Left lung (tissue), 10 donors: ENCODE results near the gene TAGAP. TPM values are rescaled to one million over a fixed set of nuclear protein-coding genes. Genes with fewer than 3 reads are reported as not detected.
"Not testable (repeated sequence)": the region's sequence is repeated elsewhere in the genome, so short reads cannot be mapped to it uniquely, and the experiment has no call there.

ENCODE experiments used
- ATAC-seq: fragments of 200-7000 bp; cut with Tn5 transposase; one replicate; pipeline ENCODE4 v1.9.1; 2020; ENCODE audit warnings: moderate library complexity
- DNase-seq, 4 donors: peaks; one replicate each; pipeline ENCODE4 v3.0.0-alpha.2; 2013 to 2020
- H3K27ac ChIP-seq, 2 donors: fragments of 200-600 bp; sonication (generic) in 1 of 2; one replicate each; pipeline versions ENCODE4 v1.5.0 to v1.8.0; 2020 to 2021
- H3K27me3 ChIP-seq, 2 donors: fragments of 200-600 bp; sonication (generic) in 1 of 2; one replicate each; pipeline versions ENCODE4 v1.5.0 to v1.8.0; 2020 to 2021
- H3K36me3 ChIP-seq, 2 donors: fragments of 200-600 bp; sonication (generic) in 1 of 2; one replicate each; pipeline versions ENCODE4 v1.5.0 to v1.8.0; 2020 to 2021
- H3K4me1 ChIP-seq, 2 donors: fragments of 200-600 bp; one replicate each; pipeline ENCODE4 v1.8.0; 2021
- H3K4me3 ChIP-seq, 2 donors: fragments of 200-600 bp; sonication (generic) in 1 of 2; one replicate each; pipeline versions ENCODE4 v1.5.0 to v1.8.0; 2020 to 2021; ENCODE audit warnings: mild to moderate bottlenecking in 1 of 2
- H3K9me3 ChIP-seq, 2 donors: fragments of 200-600 bp; sonication (generic) in 1 of 2; one replicate each; pipeline versions ENCODE4 v1.5.0 to v1.8.0; 2020 to 2021
- CTCF ChIP-seq, 2 donors: fragments of 200-600 bp; sonication (generic) in 1 of 2; IDR thresholded peaks; one replicate each; pipeline versions ENCODE4 v1.5.0 to v1.8.0; 2021; ENCODE audit warnings: antibody characterized with exemption in 2 of 2
- intact Hi-C, 2 donors: fragments of 100-400 bp; cut with DNase I; formaldehyde crosslinking; loops; one replicate each; pipeline versions ENCODE4 v1.11.2 to v1.14.2; 2022
- polyA plus RNA-seq, 6 donors: library from polyadenylated mRNA; unstranded; fragments of 120-200 nt; gene quantifications; one replicate each; pipeline ENCODE4 v1.2.1, GENCODE V29; 2013; ENCODE audit not compliant: insufficient read length in 6 of 6
- total RNA-seq, 2 donors: library from RNA; stranded (reverse); fragmentation: NEBNext Ultra II Directional; extraction: Animal tissue kit (Norgen Biotek cat#: 25700); gene quantifications; one replicate each; pipeline ENCODE4 v1.2.1, GENCODE V29; 2021
- donor health status: DM: no; HTN: yes; CAD: no.
- donor health status: DM: no; HTN: no; CAD: no.

Gene TAGAP
- total and polyA plus RNA-seq, 8 donors = 1.3 to 15.1 (median 1.7) TPM

GRCh38 chr6:159017757-159018559, 26.8 kb downstream of the TAGAP start:
- ATAC-seq = no peak
- H3K9me3 ChIP-seq = peaks cover 0 to 4% of the 10 kb centered on the region in 2 donors
- H3K27ac ChIP-seq = no peak overlapping the region
- no peaks in the 10 kb centered on the region for H3K27me3 ChIP-seq
- DNase-seq = no peak
- intact Hi-C loops = loop anchor here in 1 of 2 donors (10.0 kb wide), 1 partner anchor 117 kb away; no protein-coding TSS in a partner anchor
- TF ChIP-seq CTCF (IDR thresholded peaks at IDR 0.05) = no peak
- no peaks in the 10 kb centered on the region for H3K36me3 ChIP-seq
- no peak overlapping the region for H3K4me3 ChIP-seq
- peaks cover 0 to 12% of the 10 kb centered on the region in 2 donors for H3K4me1 ChIP-seq

- Histone ChIP-seq H3K4me1 (peaks cover 0 to 17% of the 10 kb centered on the region in 2 donors), H3K9me3 (peaks cover 0 to 4% of the 10 kb centered on the region in 2 donors), H3K36me3 (no peaks in the 10 kb centered on the region), H3K27ac (no peak overlapping the region), H3K4me3 (no peak overlapping the region), H3K27me3 (no peaks in the 10 kb centered on the region)
- intact Hi-C loops = loop anchor here in 1 of 2 donors (10.0 kb wide), 1 partner anchor 120 kb away; no protein-coding TSS in a partner anchor
- TF ChIP-seq CTCF (IDR thresholded peaks at IDR 0.05) = no peak
- DNase-seq = no peak
- ATAC-seq = no peak
These were observed 30.4 kb downstream of the TAGAP start for GRCh38 chr6:159014406-159014805.

GRCh38 chr6:159013229-159013628, 31.6 kb downstream of the TAGAP start:
- ATAC-seq = no peak
- peaks cover 0 to 4% of the 10 kb centered on the region in 2 donors for H3K9me3 ChIP-seq
- DNase-seq = no peak
- H3K27me3 ChIP-seq = no peaks in the 10 kb centered on the region
- H3K4me3 ChIP-seq = no peak overlapping the region
- no peak overlapping the region for H3K27ac ChIP-seq
- intact Hi-C loops = loop anchor here in 1 of 2 donors (10.0 kb wide), 1 partner anchor 122 kb away; no protein-coding TSS in a partner anchor
- H3K36me3 ChIP-seq = no peaks in the 10 kb centered on the region
- H3K4me1 ChIP-seq = peaks cover 0 to 25% of the 10 kb centered on the region in 2 donors
- TF ChIP-seq CTCF (IDR thresholded peaks at IDR 0.05) = no peak

GRCh38 chr6:159012201-159012600, 32.6 kb downstream of the TAGAP start:
- H3K9me3 ChIP-seq = peaks cover 0 to 4% of the 10 kb centered on the region in 2 donors
- no peaks in the 10 kb centered on the region for H3K36me3 ChIP-seq
- H3K4me1 ChIP-seq = peaks cover 0 to 20% of the 10 kb centered on the region in 2 donors
- no peak for DNase-seq
- intact Hi-C loops = loop anchor here in 1 of 2 donors (10.0 kb wide), 1 partner anchor 123 kb away; no protein-coding TSS in a partner anchor
- TF ChIP-seq CTCF (IDR thresholded peaks at IDR 0.05) = no peak
- H3K27me3 ChIP-seq = no peaks in the 10 kb centered on the region
- no peak overlapping the region for H3K27ac ChIP-seq
- H3K4me3 ChIP-seq = no peak overlapping the region
- ATAC-seq = no peak

- not testable (repeated sequence) for H3K27me3 ChIP-seq, H3K27ac ChIP-seq, ATAC-seq, H3K9me3 ChIP-seq, H3K4me3 ChIP-seq, DNase-seq, H3K36me3 ChIP-seq
- H3K4me1 ChIP-seq = peaks cover 0 to 20% of the 10 kb centered on the region in 2 donors
- intact Hi-C loops = loop anchor here in 1 of 2 donors (10.0 kb wide), 1 partner anchor 125 kb away; no protein-coding TSS in a partner anchor
These were observed 34.7 kb downstream of the TAGAP start for GRCh38 chr6:159010037-159010612.
